DMS114 treated with DMSO at 0.1 percent for 48 hours (cell line): ENCODE results near the gene PSME1.
A peak's percentile ranks its signal among the peaks of the same experiment; 100 is the strongest.
"Not testable (repeated sequence)": the region's sequence is repeated elsewhere in the genome, so short reads cannot be mapped to it uniquely, and the experiment has no call there.

Source experiments
- DNase-seq: peaks from one replicate; lab custom pipeline; 2025; ENCODE audit not compliant: unreplicated experiment; lab: John Stamatoyannopoulos, UW

PSME1 gene

DNA sequence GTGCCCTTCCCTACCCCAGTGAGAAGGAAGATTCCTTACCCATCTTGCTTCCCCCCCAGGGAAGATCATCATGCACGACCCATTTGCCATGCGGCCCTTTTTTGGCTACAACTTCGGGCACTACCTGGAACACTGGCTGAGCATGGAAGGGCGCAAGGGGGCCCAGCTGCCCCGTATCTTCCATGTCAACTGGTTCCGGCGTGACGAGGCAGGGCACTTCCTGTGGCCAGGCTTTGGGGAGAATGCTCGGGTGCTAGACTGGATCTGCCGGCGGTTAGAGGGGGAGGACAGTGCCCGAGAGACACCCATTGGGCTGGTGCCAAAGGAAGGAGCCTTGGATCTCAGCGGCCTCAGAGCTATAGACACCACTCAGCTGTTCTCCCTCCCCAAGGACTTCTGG, 32.5 kb upstream of the PSME1 start:
- no peak for DNase-seq

DNA sequence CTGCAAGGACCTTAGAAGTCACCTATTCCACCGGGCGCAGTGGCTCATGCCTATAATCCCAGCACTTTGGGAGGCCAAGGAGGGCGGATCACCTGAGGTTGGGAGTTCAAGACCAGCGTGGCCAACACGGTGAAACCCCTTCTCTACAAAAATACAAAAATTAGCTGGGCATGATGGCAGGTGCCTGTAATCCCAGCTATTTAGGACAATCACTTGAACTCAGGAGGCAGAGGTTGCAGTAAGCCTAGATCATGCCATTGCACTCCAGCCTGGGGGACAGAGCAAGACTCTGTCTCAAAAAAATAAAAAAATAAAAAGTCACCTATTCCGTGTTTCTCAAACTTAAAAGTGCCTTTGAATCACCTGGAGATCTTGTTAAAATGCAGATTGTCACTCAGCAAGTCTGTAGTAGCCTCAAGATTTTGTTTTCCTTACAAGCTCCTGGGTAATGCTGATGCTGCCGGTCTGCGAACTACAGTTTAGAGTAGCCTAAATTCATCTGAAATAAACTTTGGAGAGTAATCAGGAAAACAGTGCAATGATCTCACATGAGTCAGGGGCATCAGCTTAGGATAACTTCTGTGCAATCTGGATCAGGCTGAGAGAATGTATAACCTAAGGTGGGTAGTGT, 30.3 kb upstream of the PSME1 start:
- DNase-seq = not testable (repeated sequence)

DNA sequence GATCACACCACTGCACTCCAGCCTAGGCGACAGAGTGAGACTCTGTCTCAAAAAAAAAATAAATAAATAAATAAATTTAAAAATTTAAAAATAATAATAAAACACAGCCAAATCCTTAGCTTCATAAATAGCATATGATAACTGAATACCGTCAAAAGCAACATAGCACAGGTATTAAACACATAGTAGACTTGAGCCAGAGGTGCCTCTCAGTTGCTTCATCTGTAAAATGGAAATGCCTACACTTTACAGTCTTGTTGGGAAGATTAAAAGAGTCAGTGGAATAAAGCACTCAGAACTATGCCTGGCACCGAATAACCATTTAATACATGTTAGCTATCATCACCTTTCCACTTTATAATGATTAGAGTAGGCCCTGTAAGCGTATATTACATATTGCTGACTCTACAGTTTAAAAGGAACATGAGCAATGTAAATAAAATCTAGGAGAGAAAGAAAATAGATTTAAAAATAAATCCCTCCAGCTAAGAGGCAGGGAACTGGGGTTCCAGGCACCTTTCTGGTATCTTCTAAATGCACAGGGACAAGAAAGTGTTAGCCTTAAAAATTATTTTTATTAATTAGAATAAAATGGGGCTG, 29.2 kb upstream of the PSME1 start:
- DNase-seq = no peak

DNA sequence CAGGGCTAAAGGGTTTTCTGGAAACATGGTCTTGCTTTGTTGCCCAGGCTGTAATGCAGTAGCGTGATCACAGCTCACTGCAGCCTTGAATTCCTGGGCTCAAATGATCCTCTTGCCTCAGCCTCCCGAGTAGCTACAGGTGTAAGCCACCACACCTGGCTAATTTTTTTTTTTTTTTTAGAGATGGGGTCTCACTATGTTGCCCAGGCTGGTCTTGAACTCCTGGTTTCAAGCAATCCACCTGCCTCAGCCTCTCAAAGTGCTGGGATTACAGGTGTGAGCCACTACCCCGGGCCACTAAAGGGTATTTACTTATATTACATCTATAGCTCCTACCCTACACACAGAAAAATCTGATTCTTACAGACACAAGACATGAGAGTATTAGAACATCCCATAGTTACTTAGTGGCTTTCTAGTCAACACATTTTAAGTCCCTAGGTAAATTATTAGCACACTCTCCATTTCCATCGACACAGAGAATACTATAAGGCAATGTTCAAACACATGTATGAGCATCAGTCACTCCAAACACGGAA, 27.6 kb upstream of the PSME1 start:
- DNase-seq = no peak

DNA sequence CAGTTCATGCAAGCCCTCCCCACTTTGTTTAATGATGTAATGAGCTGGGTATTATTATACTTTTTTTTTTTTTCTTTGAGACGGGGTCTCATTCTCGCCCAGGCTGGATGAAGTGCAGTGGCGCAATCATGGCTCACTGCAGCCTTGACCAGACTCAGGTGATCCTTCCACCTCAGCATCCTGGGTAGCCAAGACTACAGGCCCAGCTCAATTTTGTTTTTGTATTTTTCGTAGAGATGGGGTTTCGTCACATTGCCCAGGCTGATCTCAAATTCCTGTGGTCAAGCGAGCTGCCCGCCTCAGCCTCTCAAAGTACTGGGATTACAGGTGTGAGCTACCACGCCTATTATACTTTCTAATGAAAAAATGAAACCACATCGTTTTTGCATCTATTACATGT, 25.9 kb upstream of the PSME1 start:
- no peak for DNase-seq

DNA sequence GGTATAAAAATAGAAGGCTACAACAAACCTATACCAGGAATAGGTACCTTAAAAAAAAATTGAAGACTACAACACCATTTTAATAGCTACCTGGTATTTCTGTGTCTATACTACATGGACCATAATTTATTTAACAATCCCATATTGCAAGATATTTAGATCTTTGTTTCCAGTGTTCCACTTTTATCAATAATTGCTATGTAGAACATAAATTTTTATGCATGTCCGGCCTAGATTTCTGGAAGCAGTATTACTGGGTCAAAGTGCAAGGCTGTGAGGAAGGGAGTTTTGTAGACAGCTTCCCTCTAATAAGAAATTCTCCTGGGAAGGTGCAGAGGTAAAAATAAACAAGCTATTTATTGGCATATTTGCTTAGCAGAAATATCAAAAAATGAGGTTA, 25.5 kb upstream of the PSME1 start:
- no peak for DNase-seq

DNA sequence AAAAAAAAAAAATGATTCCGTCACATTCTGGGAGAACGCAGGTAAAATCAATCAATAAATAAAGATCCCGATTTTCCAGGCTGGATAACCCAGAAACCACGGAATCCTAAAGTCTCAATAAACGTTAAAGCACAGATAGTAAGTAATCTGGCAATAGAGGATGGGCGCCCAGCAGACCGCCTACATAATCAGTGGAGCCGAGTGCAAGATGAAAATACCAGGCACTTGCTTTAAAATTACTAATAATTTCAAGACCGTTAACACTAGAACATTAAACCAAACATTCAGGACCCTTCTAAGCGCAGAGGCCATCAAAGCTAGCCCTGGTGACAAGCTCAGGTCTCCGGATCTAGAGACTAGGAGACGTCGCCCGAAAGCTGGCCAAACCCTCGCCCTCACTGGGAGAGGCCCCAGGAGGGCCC, 22.6 kb upstream of the PSME1 start:
- DNase-seq = no peak

DNA sequence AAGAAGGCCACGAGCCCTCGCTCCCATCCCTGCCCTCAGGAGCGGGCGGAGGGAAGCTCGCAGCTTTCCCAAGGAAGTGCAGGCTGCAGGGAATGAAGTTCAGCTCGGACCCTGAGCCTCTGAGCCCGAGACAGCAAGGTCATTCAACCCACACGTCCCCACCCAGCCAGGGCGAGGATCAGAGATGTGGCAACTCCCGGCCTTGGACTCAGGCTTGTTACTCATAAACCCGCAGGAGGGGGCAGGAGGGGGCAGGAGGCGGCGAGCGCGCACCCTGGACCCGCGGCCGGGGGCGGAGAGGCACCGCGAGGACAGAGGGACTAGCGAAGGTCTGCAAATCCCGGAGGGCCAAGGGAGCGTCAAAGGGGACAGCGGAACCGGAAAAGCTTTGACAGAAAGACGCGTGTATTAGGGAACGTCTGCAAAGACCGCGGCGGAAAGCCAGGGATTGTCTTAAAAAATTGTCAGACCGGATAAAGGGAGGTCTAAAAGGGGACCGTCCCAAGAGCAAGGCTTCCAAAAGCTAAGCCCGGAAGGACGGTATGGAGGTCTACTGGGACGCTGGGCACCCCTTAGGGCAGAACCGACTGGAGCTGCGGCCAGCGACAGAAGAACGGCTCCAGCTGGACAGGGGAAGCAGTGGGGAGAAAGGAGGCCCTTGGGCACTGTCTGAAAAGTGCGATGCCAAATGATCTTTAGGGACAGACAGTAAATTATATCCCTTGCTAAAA, 22.0 kb upstream of the PSME1 start:
- peak; percentile 79 for DNase-seq

DNA sequence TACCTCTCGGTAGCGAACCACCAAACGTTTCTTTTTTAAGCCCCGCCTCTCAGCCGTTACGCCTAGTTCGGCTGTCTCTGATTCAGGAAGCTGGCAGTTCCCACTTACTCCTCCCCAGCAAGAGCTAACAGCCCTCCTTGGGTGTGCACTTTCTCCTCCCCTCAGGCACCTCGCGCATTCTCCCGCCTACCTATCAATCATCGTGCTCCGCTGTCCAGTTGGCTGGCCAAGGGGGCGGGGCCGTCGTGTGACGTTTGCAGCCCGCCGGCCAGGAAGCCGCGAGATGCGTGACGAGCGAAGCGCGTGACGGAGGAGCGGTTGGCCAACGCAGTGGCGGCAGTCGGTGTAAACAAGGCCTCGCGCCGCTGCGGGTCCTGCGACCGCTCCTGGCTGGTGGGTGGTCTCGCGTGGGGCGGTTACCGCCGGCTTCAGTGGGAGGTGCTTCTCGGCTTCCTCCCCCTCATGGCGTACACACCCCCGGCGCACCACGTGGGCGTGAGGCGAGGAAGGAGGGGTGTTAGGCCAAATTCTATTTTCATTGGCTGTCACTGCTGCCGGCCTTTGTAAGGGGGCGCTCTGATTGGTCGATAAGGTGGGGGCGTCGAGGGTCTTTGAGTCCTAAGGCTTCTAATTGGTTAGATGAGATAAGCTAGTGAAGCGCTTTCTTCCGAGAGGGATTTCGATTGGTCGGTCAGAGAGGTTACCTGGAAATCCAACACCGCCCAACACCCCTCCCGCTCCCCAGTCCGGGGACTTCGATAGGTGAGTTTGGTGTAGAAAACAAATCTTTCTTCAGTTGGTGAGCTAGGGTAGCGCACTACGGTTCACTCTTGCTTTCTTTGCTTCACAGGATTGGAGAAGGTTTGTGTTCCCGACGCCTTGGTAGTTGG, 21.2 kb upstream of the PSME1 start, which contains the start of the genes DCAF11 and NRL:
DCAF11 (plus strand) TSS at position 246 of the 890 bp plus-strand sequence. CDS start 818 bp downstream, outside the sequence.
NRL (minus strand) TSS at position 418 of the 890 bp plus-strand sequence. CDS start 32,101 bp downstream, outside the sequence.
- peak; percentile 97 for DNase-seq

DNA sequence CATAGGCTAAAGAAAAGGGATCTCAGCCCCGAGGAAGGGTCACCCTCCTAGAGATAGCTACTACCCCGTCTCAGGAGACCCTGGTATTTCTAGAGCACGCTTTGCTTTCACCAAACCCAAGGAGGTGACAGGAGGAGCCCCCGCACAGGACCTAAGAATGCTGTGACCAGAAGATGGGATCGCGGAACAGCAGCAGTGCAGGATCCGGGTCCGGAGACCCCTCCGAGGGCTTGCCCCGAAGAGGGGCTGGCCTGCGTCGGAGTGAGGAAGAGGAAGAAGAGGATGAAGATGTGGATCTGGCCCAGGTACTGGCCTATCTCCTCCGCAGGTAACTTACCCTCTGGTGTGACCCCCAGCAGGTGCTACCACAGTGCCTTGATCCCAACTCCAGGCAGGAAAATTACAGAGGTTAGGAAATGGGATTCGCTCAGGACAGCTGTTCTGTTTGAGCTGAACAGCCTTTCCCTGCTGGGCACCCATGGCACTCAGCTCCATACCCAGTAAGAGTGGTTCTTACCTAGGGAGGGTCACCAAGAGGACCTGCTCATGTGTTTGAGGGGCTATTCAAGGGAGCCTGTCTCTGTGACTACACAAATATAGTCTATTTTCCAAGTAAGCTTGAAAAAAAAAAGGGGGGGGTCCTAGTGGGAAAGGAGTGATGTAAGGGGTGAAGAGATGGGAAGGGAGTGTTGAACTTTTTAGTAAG, 20.4 kb upstream of the PSME1 start:
- no peak for DNase-seq

DNA sequence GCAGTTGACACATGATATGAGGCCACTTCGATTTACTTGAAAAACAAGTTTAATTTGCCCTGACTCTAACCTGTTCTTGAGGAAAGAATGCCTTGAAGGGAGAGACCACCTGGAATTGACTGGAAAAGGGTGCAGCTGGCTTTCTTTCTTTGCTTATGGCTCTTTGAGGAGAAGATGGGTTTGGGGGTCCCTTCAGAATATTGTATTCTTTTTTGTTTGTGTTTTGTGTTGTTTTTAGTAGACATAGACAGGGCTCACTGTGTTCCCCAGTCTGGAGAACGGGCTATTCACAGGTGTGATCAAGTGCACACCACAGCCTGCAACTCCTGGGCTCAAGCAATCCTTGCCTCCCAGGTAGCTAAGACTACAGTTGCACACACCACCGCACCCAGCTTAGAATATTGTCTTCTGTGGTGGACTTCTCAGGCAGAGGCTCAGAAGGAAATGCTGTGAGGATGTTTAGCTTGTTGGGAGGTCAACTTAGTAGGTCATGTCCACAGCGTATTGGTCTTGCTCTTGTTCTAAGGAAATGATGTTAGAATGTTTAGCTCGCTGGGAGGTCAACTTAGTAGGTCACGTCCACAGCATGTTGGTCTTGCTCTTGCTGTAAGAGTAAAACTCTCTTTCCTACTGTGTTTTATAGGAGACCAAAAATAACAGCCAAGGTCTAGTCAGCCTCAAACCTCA, 19.7 kb upstream of the PSME1 start:
- DNase-seq = no peak

DNA sequence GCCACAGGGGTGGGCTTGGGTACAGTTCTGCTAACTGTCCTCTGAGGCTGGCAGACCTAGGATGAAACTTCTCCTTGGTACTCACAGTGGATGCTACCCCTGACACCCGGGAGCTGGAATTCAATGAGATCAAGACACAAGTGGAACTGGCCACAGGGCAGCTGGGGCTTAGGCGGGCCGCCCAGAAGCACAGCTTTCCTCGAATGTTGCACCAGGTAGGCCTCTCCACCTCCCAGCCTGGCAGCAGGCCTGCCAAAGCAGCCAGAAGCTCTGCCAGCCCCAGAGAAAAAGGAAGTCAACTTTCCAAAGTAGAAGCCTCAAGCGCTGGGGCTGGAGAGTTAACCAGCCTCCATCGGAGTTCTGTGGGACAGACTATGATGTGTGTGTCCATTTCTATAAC, 18.8 kb upstream of the PSME1 start:
- no peak for DNase-seq

DNA sequence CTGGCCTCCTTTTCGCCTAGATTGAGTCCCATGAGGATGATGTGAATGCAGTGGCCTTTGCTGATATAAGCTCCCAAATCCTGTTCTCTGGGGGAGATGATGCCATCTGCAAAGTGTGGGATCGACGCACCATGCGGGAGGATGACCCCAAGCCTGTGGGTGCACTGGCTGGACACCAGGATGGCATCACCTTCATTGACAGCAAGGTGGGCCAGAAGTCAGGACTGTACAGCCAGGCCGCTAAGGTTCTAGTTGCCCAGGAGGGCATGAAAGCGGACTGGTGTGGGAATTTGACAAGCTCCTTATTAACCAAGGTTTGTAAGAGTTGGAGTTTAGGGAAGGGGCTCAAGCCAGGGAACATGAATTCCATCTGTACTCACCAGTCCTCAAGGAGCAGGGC, 16.3 kb upstream of the PSME1 start:
- no peak for DNase-seq

DNA sequence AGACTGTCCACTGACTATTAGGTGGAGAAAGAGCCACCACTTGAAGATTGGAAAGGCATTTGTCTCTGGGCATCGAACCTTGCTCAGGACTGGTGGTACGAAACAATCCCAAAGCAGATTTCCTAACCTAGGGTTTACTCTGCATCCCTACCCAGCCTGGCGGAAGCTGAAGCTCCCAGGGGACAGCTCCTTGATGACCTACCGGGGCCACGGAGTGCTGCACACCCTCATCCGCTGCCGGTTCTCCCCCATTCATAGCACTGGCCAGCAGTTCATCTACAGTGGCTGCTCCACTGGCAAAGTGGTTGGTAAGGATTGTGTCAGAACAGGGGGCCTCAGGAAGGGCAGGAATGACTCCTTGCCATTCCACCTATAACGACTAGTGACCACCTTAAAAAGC, 14.8 kb upstream of the PSME1 start:
- DNase-seq = no peak

DNA sequence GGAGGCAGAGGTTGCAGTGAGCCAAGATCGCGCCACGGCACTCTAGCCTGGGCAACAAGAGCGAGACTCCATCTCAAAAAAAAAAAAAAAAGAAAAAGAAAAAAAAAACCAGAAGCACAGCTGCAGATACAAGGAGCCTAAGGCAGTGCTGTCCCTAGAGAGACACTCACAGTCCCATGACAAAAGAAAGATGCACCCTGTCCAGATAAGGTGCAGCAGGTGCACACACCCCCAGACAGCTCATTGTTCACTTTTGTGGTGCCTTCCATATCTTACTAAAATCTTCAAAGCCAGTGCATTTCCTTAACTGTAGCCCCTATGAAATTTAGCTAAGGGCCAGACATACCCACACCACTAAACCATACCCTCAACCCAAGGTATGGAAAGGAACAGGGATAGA, 13.6 kb upstream of the PSME1 start:
- DNase-seq = no peak

DNA sequence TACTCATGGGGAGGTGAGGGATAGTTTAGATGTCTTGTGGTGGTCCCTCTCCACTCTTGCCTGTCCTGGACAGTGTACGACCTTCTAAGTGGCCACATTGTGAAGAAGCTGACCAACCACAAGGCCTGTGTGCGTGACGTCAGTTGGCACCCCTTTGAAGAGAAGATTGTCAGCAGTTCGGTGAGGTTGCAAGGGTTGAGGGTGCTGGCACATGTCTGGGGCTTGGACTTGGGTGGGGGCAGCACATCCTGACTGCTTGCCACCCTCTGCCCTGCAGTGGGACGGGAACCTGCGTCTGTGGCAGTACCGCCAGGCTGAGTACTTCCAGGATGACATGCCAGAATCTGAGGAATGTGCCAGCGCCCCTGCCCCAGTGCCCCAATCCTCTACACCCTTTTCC, 13.1 kb upstream of the PSME1 start:
- DNase-seq = no peak

DNA sequence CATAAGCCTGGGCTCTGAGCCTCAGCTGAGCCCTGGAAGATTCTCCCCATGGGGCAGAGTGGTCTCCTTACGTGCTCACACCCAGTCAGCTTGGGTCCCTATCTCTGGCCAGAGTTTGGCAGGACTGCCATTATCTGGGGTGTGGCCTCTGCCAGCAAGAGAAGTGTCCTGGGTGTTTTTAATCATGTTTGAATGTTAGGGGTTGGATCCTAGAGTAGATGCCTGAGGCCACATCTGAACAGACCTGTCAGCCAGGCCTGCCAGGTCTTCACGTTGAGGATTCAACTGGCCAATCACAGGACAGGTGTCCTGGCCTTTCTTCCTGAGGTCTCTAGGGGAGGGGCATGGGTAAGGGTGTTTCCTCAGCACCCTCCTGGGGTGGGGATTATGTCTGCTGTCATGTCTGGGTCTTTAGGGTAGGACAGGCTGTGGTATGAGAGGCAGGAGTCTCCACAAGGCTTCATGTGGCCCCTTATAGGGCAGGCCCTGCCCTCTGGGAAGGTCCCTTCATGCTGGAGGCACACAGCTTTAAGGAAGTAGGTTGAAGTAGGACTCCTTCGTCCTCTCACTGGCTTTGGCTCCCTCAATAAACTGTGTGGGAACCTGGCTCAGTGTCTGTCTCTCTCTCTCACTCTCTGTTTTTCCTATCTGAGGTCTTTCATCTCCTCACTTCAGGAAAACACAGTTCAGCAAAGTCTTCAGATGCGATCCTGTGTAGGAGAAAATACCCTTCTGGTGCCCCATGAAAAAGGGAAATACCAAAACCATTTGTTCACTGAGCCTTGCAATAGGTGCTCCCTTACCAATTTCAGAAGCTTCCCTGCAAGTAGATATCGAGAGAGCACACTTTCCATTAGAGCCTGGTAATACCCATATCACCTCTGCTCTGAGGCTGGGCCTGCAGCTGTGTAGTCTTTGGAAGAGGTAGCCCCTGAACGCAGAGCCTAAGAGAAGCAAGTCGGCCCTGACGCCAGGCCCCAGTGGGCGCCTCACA, 12.3 kb upstream of the PSME1 start:
- DNase-seq = no peak

DNA sequence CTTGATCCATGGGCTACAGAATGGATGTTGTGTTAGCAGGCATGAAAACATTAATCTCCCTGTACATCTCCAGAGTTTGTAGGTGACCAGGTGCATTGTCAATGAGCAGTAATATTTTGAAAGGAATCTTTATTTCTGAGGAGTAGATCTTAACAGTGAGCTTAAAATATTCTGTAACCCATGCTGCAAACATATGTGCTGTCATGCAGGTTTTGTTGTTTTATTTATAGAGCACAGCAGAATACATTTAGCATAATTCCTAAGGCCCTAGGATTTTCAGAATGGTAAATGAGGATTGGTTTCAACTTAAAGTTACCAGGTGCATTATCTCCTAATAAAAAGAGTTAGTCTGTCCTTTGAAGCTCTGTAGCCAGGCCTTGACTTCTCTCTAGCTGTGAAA, 9.1 kb upstream of the PSME1 start:
- DNase-seq = no peak

DNA sequence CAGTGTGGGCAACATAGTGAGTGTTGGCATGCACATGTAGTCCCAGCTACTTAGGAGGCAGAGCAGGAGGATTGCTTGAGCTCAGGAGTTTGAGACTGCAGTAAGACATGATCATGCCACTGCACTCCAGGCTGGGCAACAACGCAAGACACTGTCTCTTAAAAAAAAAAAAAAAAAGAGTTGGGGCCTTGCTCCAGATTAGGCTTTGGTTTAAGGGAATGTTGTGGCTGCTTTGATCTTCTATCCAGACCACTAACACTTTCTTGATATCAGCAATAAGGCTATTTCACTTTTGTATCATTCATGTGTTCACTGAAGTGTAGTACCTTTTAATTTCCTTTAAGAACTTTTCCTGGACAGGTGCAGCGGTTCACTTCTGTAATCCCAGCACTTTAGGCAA, 8.3 kb upstream of the PSME1 start:
- DNase-seq = no peak
